ENCODE measurements around the gene PTPRD.

Gene PTPRD

DNA sequence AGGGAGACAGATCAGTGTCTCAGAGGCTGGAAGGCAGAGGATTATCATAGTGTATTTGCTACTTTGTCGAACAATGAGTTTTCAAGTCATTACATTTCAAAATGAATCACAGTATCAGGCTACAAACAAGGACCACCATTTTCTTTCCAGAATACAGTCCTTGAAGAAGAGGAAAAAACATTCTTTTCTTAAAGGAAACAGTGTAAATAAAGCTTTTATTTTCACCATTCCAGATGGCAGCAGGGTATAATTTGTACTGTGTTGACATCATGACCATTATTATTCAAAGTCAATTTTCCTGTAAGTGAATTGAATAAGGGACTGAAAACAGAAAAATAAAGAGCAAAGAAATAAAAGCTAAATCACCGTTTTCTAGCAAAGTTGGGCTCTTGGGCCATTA is 2076.0 kb downstream of the PTPRD start:
- DNase-seq = no peak

DNA sequence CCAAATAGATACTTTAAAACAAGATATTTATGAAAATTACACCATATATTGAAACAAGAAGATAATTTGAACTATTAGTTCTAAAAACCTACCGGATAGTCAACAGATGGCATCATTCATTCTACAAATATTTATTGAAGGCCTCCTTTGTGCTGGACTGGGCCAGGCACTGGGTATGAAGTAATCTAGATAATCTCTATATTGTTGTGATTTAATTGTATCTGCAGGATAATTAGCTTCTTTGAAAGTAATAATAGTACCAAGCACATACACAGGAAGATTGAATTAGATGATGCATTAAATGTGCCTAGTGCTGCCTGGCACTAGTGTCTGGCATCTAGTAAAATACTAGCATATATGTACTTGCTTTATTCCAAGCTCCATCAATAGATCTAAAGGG is 2078.0 kb downstream of the PTPRD start:
- DNase-seq = no peak

DNA sequence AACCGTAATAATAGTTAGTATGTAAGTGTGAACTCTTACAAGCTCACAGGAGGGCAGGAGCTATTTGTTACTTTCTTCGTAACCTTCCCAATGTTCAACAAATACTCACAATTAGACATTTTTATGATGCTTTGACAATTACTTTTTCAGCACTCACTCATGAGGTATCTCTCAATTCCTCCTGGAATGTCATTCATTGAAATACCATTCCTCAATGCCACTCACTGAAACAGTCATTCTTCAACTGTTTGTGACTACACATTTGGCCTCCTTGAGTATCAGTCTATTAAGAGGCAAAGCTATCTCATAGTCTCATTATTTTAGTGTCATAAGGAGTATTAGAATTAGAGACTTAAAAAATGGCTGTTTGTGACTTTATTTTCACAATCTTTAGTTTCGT is 2079.1 kb downstream of the PTPRD start:
- DNase-seq = no peak

DNA sequence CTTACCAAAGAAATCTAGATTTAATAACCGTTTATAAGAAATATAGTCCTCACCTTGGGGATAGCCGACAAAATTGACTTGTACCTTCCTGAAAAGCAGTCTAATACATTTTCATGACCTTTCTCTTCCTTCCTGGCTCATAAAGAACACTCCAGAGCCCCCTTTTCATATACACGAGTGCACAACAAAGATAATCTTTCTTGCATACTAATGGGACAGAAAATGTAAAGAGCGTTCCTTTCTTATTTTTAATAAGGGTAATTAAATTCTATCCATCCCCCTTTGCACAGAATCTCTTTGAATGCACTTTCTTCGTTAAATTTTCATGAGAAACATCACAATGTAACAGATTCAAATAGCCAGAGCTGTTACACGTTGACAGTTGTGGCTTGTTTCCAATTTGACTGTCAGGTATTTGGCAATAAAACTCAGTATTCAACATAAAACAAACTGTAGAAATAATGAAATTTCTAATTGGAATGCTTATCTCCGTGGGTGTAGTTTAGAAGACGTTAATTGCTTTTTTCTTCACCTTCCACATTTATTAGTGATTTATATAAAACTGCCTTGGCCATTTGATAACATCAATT is 2080.9 kb downstream of the PTPRD start:
- DNase-seq = no peak

DNA sequence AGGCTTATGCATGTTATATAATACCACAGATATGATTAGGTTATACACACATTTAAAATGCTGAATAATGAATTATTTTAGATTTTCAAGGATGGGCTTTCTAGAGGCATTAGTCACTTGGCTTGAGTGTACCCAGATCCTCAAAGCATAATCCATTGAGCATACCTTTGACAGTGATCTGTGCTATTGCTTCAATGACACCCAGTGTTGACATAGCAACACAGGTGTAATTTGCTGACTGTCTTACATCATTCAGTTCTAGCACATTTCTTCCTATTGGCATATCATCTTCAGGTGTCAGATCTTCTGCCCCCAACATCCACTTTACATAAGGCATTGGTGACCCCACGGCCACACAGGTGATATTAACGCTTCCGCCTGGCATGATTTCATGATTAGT is 2091.7 kb downstream of the PTPRD start:
- DNase-seq = no peak

DNA sequence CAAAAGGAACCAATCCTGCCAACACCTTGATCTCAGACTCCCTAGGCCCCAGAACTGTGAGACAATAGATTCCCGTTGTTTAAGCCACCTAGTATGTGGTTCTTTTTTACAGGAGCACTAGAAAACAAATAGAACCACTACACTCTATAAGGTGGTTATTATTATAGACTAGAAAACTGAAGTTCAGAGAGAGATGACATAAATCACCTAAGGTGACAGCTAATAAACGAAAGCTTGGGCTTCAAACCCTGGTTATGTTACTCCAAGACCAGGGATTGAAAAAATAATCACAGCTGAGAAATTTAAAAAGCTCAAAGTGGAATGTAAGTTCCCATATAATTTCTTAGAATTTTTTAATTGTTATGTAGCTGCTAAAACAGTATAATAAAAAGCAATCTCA is 2097.1 kb downstream of the PTPRD start:
- DNase-seq = no peak

DNA sequence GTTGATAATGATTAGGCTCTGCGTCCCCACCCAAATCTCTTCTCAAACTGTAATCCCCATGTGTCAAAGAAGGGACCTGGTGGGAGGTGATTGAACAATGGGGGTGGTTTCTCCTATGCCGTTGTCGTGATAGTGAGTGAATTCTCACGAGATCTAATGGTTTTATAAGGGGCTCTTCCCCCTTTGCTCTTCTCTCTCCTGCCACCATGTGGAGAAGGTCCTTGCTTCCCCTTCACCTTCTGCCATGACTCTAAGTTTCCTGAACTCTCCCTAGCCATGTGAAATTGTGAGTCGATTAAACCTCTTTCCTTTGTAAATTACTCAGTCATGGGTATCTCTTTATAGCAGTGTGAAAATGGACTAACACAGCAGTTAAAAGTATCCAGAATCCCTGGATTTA is 2098.0 kb downstream of the PTPRD start:
- no peak for DNase-seq

DNA sequence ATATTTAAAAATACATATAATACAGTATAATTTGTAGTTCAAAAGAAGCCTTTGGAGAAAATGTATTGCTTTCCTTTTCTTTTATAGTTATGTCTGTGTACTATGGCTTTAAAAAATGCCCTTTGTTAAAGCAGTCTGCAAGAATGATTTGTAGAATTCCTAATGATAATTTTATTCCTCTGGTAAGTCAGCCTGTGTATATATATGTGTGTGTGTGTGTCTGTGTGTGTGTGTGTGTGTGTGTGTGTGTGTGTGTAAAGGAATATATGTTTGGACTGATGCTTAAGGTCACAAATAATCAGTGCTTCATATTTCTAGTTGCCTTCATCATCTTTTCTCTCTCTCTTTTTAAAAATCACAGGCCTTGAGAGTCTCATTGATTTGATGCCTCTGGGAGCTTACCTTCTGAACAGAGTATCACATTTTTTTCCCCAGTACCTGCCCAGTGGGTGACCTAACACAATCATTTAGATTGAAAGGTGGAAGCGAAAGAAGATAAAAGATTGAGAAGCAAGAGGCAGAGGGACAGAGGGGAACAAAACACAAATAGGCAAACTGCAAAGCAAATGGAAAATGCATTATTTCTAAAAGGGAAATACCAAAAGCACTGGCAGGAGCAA is 2104.0 kb downstream of the PTPRD start:
- DNase-seq = no peak

DNA sequence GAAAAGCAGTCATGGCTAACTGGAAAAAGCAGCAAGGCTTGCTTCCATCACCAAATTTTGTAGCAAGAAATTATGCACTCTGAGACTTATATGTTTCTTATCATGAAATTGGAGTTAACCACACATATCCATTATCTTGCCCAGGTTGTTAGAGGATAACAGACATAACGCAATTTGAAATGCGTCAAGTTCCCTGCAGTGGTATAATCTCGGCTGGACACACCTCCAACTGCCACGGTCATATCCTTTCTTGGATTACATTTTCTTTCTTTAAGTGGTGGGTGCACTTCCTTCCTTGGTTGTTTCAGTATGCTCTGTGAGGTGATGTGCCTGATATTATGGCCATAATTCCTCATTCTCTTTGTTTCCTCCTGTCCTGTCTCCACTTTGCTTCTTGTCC is 2118.2 kb downstream of the PTPRD start:
- DNase-seq = no peak

DNA sequence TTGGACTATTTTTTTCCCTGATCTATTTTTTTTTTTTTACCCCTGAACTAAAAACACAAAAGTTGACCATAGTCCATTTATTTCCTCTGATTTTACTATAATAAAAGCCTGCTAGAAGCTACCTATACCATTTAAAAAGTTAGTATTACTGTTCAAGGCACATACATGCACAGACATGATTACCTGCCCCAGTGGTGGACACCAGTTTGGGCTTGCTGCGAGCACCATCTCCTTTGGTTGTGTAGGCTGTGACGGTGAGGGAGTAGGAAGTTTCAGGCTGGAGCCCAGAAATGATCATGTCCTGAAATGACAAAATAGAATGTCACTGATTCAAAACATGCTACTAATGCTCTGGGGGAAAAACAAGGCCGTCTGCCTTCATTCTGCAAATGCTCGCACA is 2120.1 kb downstream of the PTPRD start:
- DNase-seq = no peak

DNA sequence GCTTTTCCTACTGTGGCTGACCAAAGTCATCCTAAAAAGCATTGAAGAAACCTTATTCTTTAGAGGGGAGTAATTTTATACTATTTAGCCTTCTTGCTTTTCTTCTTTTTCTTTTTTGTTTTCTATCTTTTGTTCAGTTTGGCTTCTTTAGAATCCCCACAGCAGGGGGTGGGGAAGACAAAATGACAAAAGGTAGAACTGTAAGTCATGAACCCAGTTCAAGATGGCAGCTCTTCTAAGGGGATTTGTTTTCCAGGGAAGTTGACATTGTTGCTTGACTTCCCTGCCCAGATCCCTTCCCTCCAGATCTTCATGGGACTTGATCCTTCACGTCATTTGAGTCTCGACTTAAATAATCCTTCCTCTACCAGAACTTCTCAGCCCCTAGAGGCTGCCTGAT is 2120.8 kb downstream of the PTPRD start:
- DNase-seq = no peak

DNA sequence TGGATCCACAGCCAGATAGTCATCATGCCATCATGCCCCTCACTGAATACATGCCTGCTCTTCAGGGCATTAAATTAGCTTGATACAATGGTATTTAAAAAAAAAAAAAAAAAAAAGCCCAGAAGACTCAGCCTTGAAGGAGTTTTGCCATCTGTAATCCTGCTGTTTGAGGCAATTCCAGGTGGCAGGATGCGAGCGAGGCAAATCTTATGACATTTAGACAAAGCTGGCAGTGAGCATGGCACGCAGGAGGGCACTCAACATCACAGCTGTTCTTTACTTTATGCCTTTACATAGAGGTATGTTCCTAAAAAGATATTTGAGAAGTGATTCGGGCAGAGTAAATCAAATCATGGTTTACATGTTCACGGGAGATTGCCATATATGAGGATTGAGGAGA is 2121.2 kb downstream of the PTPRD start:
- peak; percentile 68 for DNase-seq

DNA sequence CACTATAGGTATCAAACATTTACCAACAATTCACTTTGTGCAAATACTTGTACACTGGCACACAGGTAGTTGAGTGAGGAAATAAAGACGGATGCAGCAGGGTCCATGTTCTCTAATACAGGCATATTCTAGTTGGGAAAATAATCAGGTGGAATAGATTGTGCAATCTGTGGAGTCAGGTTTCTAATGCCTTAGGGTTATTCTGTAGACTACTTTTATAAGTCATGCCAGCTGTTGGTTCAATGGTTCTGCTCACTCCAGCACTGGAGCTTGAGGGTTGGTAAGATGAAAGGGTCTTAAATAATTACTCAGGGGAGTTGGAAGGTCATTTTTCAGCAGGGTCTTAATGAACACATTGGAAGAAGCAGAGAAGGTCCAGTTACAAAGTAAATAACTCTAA is 2123.0 kb downstream of the PTPRD start:
- DNase-seq = peak; percentile 21

DNA sequence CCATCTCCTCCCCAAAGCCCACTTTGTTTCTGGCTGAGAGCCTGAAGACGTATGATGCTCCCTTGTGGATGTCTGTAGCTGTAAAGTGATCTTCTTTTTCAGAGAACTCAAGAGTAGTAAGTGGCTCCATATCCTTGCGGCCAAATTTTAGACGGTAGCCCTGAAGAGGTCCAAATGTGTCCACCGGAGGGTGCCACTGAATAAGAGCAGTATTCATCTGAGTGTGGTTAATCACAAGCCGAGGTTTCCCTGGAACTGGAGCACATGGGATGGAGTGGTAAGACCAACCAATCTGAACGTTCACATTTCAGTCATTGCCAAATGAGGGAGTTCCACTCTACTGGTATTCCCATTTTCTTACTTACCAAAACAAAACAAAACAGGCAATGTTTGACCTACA is 2126.7 kb downstream of the PTPRD start:
- DNase-seq = peak; percentile 14

DNA sequence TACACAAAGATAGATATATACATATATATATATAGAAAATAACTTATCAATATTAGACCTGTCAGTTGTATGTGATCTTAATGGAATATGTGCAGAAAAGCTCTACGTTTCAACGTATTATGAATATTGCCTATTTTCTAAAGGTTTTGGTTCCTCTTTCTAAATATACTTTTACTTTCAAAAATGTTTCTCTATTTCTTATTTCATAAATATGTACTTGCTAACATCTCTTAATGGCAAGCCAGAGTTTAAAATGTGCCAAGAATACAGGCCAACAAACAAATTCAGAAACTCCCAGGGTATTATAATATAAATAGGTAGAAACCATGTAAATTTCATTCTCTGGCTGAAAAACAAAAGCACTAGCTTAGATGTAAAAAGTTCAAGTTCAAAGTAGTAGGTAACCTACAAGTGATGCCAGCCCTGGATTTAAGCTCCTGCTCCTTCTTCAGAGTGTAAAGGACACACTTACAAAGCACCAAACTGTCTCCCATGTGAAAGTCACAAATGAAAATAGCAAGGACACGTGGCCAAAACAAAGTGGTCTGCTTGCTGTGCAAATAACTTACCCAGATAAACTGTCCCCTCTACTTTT is 2128.1 kb downstream of the PTPRD start:
- no peak for DNase-seq

DNA sequence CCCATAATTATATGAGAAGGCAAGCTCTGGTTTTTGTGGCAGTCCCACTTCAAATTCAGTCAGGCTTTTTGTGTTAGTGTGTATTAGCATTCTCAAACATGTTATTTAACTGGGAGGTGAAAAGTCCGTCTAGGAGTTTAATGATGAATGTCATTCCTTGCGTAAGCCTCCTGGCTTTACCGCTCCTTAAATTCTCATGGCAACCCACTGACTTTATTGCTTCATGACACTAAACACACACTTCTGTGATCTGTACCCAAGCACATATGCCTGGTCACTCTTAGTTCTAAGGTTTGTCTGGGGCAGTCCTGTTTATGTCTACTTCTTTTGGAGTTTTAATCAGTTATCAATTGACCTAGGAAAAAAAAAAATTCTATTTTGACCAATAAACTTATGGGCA is 2135.4 kb downstream of the PTPRD start:
- DNase-seq = no peak

DNA sequence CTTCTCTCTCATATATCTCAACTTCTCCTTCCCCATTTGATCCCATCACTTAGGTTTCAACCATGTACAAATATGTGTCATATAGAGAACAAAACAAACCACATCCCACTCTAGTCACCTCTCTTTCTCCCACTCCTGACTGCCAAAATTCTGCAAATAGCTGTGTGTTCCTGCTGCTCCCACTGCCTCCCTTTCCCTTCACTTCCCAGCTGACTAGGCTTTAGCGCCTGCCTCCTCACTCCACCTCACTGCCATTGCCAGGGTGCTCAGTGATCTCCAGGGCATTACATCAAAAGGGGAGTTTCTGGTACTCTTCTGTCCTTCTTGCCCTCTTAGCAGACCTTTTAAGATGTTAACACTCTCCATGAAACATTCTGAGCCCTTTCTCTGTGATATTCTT is 2137.9 kb downstream of the PTPRD start:
- DNase-seq = no peak

DNA sequence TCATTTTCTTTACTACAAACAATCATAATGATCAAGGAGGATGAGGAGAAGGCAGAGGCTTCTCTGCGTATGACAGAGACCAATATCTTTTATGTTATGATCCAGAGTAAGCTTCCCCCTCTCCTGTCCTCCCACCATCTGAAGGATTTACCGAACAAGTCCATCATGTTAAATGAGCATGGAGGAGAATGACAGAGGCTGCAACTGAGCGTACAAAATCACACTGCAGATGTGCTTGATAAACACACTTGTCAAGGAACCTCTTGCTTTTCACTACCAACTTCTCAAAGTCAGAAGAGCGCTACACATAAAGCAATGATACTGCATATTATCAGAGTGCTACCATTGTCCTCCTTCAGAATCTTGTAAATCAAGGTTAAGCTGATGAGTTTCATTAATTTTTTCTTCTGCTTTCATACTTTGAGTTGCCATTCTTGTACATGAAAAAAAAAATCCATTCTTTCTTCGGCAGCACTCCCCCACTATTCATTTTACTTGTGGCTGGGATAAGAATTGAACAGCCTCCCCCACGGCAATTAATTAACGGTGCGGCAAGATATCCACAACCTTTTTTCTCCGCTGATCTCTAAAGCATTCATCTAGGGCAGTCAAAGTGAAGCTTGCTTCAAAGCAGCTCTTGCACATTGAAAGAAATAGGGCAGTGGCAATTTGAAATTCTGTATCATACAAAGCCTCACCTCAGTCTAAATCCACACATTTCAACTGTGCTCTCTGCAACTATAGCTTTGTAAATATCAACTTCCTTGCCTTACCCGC is 2139.4 kb downstream of the PTPRD start:
- no peak for DNase-seq

DNA sequence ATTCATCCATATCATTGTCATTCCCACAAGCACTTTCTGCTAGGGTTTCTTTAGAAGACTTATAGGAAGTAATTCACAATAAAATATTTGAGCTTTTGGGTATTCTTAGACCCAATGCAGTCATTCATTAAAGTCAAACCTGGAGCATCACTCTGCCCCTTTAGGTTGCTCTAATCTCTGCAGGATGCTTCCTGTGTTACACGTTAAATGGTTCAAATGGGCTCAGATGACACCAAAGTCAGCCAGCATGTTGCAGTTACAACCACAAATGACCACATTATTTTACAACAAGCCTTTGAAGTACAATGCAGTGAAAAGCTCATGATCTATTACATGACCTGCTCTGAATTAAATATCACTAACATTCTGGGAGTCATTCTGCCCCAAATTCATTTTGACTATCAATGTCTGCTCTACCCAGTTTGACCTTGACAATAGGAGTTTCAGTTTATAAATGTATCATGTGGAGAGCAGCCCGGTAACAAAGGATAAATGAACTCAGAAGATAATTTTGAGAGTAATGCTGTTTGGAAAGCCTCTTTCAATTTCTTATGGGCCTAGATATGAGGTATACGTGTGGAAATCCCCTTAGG is 2144.7 kb downstream of the PTPRD start:
- DNase-seq = no peak

DNA sequence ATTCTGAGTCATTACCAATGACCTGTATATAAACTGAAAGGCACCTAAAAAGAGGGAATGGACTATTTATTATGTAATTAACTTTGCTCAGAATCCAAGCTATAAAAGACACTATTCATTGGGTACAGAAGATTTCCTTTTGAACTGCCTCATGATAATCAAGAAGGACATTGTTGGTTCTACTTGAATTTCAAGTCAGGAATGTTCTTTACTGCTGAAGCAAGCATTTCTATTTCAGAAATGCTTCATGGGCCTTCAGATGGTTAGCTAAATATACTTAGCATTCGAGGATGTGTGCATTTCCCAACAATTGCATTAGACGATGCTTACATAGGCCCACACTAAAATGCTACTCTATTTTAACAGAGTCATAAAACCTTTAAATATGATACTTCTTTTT is 2155.0 kb downstream of the PTPRD start:
- DNase-seq = no peak

DNA sequence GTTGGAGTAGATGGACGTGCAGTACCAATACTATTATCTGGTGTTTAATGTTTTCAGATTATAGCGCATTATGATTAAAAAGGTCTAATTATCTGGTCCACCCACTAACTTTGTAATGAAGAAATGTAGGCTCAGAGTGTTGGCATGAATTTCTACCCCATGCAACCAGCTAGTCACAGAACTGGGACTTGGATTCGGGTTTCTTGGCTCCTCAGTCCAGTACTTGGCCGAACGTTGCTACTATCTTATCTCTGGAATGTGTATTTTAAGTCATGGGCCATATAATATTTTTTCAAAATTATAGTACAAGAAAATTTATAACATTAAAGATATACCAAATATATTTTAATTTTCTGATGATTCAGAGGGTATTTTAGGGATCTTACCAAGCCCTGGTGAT is 2155.7 kb downstream of the PTPRD start:
- no peak for DNase-seq

DNA sequence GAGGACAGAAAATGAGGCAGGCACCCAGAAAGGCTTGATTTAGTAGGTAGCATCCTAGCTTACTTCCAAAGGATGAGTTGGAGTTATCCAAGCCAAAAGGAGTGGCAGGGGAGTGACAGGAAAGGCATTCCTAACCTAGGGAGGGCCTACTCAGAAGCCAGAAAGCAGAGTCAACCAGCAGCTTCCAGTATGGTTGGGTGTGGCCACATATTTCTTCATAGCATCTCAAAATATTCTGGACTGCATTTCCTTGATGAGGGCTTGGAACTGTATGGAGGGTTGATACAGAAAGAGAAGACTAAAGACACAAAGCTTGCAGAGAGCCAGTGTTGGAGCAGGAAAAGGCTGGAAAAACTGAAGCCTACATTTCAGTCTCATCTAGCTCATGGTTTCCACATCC is 2156.5 kb downstream of the PTPRD start:
- DNase-seq = no peak

DNA sequence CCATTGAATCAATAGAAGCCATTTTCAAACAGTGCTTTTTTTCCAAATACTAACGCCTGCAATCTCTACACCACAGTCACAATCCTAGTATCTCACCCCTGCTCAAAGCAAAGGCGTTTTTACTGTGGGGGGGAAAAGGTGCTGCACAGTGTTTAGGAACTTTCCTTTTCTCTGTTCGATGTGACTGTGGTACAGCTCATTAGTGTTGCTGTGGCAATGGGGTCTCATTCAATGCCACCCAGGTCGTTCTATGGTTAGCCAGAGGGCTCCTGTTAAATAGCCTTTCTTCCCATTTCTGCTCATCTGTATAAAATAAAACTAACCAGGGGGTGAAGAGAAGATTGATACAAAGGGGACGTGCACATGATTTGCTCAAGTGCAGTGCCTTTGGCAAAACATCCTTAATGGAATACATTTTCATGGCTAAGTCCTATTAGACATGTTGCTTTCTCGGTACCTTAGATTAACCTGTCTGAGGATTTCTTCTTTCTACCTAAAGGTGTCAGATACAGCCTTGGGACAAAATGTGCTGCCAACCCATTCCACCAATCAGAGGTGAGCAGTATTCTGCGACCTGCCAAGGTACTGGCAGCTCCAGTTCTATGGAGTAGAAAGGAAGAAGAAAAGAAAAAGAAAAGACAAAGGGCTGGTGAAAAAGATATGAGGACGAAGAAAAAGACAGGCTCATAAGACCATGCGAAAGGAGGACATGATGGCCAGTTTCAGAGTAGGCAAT is 2161.8 kb downstream of the PTPRD start:
- DNase-seq = no peak

All from NCI-H2171 treated with DMSO at 0.1 percent for 48 hours (cell line).